Uterus (tissue), 4 donors: ENCODE measurements around the gene SETMAR. TPM values are rescaled to one million over a fixed set of nuclear protein-coding genes. Genes with fewer than 3 reads are reported as not detected.

Source experiments
- DNase-seq, 2 donors: peaks; one replicate each; pipeline ENCODE4 v3.0.0-alpha.2; 2019 to 2020
- H3K27ac ChIP-seq, 2 donors: fragments of 200-600 bp; sonication (generic); 1 replicate in 1 of 2; 2 replicates in 1 of 2; pipeline ENCODE4 v1.5.1; 2016 to 2018
- H3K27me3 ChIP-seq, 2 donors: fragments of 200-600 bp; sonication (generic); one replicate each; pipeline ENCODE4 v1.5.1; 2018 to 2019; ENCODE audit warnings: control low read depth in 1 of 2
- H3K36me3 ChIP-seq, 2 donors: fragments of 200-600 bp; sonication (generic); one replicate each; pipeline ENCODE4 v1.5.1; 2019; ENCODE audit warnings: control low read depth in 1 of 2
- H3K4me1 ChIP-seq, 2 donors: fragments of 200-600 bp; sonication (generic); one replicate each; pipeline ENCODE4 v1.5.1; 2018 to 2019; ENCODE audit warnings: control low read depth in 1 of 2
- H3K4me3 ChIP-seq, 2 donors: fragments of 200-600 bp; sonication (generic); 1 replicate in 1 of 2; 2 replicates in 1 of 2; pipeline ENCODE4 v1.5.1; 2018 to 2019; ENCODE audit warnings: mild to moderate bottlenecking in 1 of 2
- H3K9me3 ChIP-seq, 2 donors: fragments of 200-600 bp; sonication (generic); one replicate each; pipeline ENCODE4 v1.5.1; 2019; ENCODE audit warnings: control low read depth in 1 of 2
- CTCF ChIP-seq, 4 experiments: fragments of 200-600 bp in 2 of 4; fragments of 450-650 bp in 2 of 4; sonication (generic) in 2 of 4; IDR thresholded peaks; one replicate each; pipeline ENCODE4 v1.5.1; 2016 to 2019; ENCODE audit warnings: antibody characterized with exemption in 4 of 4, mild to moderate bottlenecking in 2 of 4, moderate library complexity in 1 of 4
- POLR2A ChIP-seq, 2 donors: fragments of 450-650 bp; IDR thresholded peaks; one replicate each; pipeline ENCODE4 v1.6.1; 2016; ENCODE audit warnings: antibody characterized with exemption in 2 of 2, mild to moderate bottlenecking in 1 of 2, moderate library complexity in 1 of 2
- intact Hi-C: fragments of 100-400 bp; cut with DNase I; formaldehyde crosslinking; loops from one replicate; pipeline ENCODE4 v1.15.1; 2023; ENCODE audit warnings: low total_unique reads
- total RNA-seq, 4 donors: library from RNA; depleted of rRNA in 3 of 4; stranded (reverse); fragments of >200 nt in 3 of 4; gene quantifications; one replicate each; pipeline versions ENCODE4 v1.1.0 to v1.2.4, GENCODE V29; 2014 to 2023
- donor health status: DM: yes; HTN: yes; CAD: no.

SETMAR gene
- total RNA-seq, 4 donors from 2014 or later: 32.3 to 37.6 (median 36.2) TPM

GRCh38 chr3:4356546-4357410, 53.6 kb downstream of the SETMAR start:
- no peak overlapping the region for H3K4me3 ChIP-seq
- no peaks in the 10 kb centered on the region for H3K36me3 ChIP-seq
- H3K4me1 ChIP-seq: no peaks in the 10 kb centered on the region
- H3K27ac ChIP-seq: peak overlapping the region in 1 of 2 donors; percentile 61
- no peak for TF ChIP-seq CTCF (IDR thresholded peaks at IDR 0.05)
- no peak for TF ChIP-seq POLR2A (IDR thresholded peaks at IDR 0.05)
- no peaks in the 10 kb centered on the region for H3K9me3 ChIP-seq
- no peak for DNase-seq
- no peaks in the 10 kb centered on the region for H3K27me3 ChIP-seq
- intact Hi-C loops: no loop called here

GRCh38 chr3:4358273-4358672, 55.1 kb downstream of the SETMAR start:
- H3K27ac ChIP-seq: no peak overlapping the region
- TF ChIP-seq POLR2A (IDR thresholded peaks at IDR 0.05): no peak
- no peak for TF ChIP-seq CTCF (IDR thresholded peaks at IDR 0.05)
- H3K9me3 ChIP-seq: no peaks in the 10 kb centered on the region
- no peaks in the 10 kb centered on the region for H3K36me3 ChIP-seq
- no peak overlapping the region for H3K4me3 ChIP-seq
- intact Hi-C loops: no loop called here
- no peak for DNase-seq
- H3K27me3 ChIP-seq: no peaks in the 10 kb centered on the region
- no peaks in the 10 kb centered on the region for H3K4me1 ChIP-seq

GRCh38 chr3:4359805-4360502, 56.8 kb downstream of the SETMAR start:
- DNase-seq: no peak
- Histone ChIP-seq H3K36me3 (no peaks in the 10 kb centered on the region), H3K9me3 (no peaks in the 10 kb centered on the region), H3K4me1 (no peaks in the 10 kb centered on the region), H3K4me3 (no peak overlapping the region), H3K27ac (no peak overlapping the region), H3K27me3 (no peaks in the 10 kb centered on the region)
- intact Hi-C loops: no loop called here
- no peak for TF ChIP-seq POLR2A (IDR thresholded peaks at IDR 0.05)
- no peak for TF ChIP-seq CTCF (IDR thresholded peaks at IDR 0.05)

GRCh38 chr3:4360817-4361216, 57.6 kb downstream of the SETMAR start:
- no peaks in the 10 kb centered on the region for H3K9me3 ChIP-seq
- no peak overlapping the region for H3K27ac ChIP-seq
- intact Hi-C loops: no loop called here
- no peak for DNase-seq
- no peak overlapping the region for H3K4me3 ChIP-seq
- H3K36me3 ChIP-seq: no peaks in the 10 kb centered on the region
- H3K27me3 ChIP-seq: no peaks in the 10 kb centered on the region
- H3K4me1 ChIP-seq: no peaks in the 10 kb centered on the region
- TF ChIP-seq POLR2A (IDR thresholded peaks at IDR 0.05) (no peak), CTCF (IDR thresholded peaks at IDR 0.05) (no peak)

- TF ChIP-seq POLR2A (IDR thresholded peaks at IDR 0.05): no peak
- no peak for TF ChIP-seq CTCF (IDR thresholded peaks at IDR 0.05)
- Histone ChIP-seq H3K4me3 (no peak overlapping the region), H3K27ac (no peak overlapping the region), H3K4me1 (no peaks in the 10 kb centered on the region), H3K27me3 (no peaks in the 10 kb centered on the region), H3K36me3 (no peaks in the 10 kb centered on the region), H3K9me3 (no peaks in the 10 kb centered on the region)
- DNase-seq: no peak
- intact Hi-C loops: no loop called here
These were observed 59.4 kb downstream of the SETMAR start for GRCh38 chr3:4362523-4362922.
